Muscle of leg (tissue), 16 donors: ENCODE data around the gene SERPINI2. TPM values are rescaled to one million over a fixed set of nuclear protein-coding genes. Genes with fewer than 3 reads are reported as not detected.

Experiments used
- DNase-seq: peaks from one replicate; pipeline ENCODE4 v3.0.0; 2013
- H3K27ac ChIP-seq: one replicate; pipeline ENCODE4 v1.5.1; 2013; ENCODE audit warnings: mild to moderate bottlenecking, low read length, control low read depth
- H3K27me3 ChIP-seq: one replicate; pipeline ENCODE4 v1.6.1; 2013; ENCODE audit warnings: low read length; ENCODE audit not compliant: control insufficient read depth, insufficient read depth
- H3K36me3 ChIP-seq: one replicate; pipeline ENCODE4 v1.6.1; 2013; ENCODE audit warnings: low read length; ENCODE audit not compliant: control insufficient read depth, insufficient read depth
- H3K4me1 ChIP-seq: one replicate; pipeline ENCODE4 v1.6.1; 2013; ENCODE audit warnings: low read length; ENCODE audit not compliant: control insufficient read depth, insufficient read depth
- H3K4me3 ChIP-seq: one replicate; pipeline ENCODE4 v1.5.1; 2013; ENCODE audit warnings: low read length, control low read depth
- H3K9me3 ChIP-seq: replicated peaks from 2 replicates; pipeline ENCODE4 v1.6.1; 2013; ENCODE audit warnings: low read depth, low read length; ENCODE audit not compliant: control insufficient read depth
- WGBS: methylation state at CpG from one replicate; pipeline ENCODE4 v1.1.5; 2013; ENCODE audit warnings: missing lambda C conversion rate; ENCODE audit not compliant: insufficient coverage; 5-methylcytosine and 5-hydroxymethylcytosine counted together
- long read RNA-seq, 11 donors: transcript quantifications; one replicate each; lab custom pipeline, GENCODE V29; 2026
- polyA plus RNA-seq, 8 donors: library from polyadenylated mRNA; unstranded; fragments of 120-200 nt; gene quantifications; one replicate each; pipeline versions ENCODE4 v1.2.1 to v1.2.3, GENCODE V29; 2013; ENCODE audit warnings: inconsistent platforms in 1 of 8, low replicate concordance in 1 of 8; ENCODE audit not compliant: insufficient read length in 8 of 8, insufficient read depth in 1 of 8
- total RNA-seq: library from RNA; stranded (reverse); fragments of 120-200 nt; gene quantifications from one replicate; pipeline ENCODE4 v1.2.4, GENCODE V29; 2013

SERPINI2 gene, protein sequence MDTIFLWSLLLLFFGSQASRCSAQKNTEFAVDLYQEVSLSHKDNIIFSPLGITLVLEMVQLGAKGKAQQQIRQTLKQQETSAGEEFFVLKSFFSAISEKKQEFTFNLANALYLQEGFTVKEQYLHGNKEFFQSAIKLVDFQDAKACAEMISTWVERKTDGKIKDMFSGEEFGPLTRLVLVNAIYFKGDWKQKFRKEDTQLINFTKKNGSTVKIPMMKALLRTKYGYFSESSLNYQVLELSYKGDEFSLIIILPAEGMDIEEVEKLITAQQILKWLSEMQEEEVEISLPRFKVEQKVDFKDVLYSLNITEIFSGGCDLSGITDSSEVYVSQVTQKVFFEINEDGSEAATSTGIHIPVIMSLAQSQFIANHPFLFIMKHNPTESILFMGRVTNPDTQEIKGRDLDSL
- total RNA-seq (0.04 TPM), polyA plus RNA-seq (under 1 TPM in 5 of 8 donors, not detected in 3; 0.13 to 0.43 (median 0.26) TPM)
- long read RNA-seq, donor 1 = 0 reads
- long read RNA-seq, donor 2 = 0 reads
- long read RNA-seq, donor 3 = 0 reads
- long read RNA-seq, donor 4 = 0 reads
- long read RNA-seq, donor 5 = 0 reads
- long read RNA-seq, donor 6 = 0 reads
- long read RNA-seq, donor 7 = 0 reads
- long read RNA-seq, donor 8 = 0 reads
- long read RNA-seq, donor 9 = 0 reads
- long read RNA-seq, donor 10 = 0 reads
- long read RNA-seq, donor 11 = 0 reads

DNA sequence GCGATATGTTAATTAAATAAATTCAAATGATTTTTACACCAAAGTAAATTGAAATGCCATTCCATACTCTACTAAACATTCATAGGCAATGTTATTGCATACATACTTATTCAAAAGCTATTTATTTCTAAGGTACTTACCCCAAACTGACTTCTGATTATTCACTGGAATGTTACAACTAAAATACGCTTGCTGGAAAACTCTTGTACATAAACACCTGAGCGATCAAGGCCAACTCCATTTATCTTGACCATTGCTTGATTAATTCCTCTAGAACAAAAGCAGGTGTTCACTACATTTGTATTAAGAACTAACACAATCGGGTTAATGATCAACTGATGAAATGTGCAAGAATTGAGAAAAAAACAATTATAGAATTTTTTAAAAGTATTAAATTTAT, at the start of gene SERPINI2:
TSS of gene SERPINI2 (minus strand) at position 180 of the 400 bp plus-strand sequence. CDS start 2,208 bp downstream, outside the sequence.
- no peaks in the 10 kb centered on the region for H3K9me3 ChIP-seq
- no peak within 1 kb of the TSS for H3K27ac ChIP-seq
- H3K27me3 ChIP-seq = no peaks in the 10 kb centered on the region
- no peak for DNase-seq
- no peaks in the 10 kb centered on the region for H3K36me3 ChIP-seq
- H3K4me3 ChIP-seq = no peak within 1 kb of the TSS
- WGBS = no CpG with 5 or more reads among the region's 4 CpGs
- H3K4me1 ChIP-seq = no peaks in the 10 kb centered on the region

DNA sequence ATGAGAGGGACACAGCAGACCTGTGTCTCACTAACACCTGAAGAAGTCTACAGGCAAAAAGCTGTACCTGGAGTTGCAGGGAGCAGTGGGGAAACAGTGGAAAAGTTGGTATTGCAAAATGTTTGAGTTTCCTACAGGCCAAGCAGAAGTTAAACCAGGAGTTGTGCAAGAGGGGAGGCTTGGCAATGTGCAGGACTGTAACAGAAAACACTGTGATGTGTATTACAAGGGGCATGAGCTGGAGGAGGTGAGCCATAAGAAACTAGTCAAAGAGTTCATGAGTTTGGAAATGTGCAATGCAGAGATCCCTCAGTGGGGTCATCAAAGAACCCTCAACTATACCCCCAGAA, 47.1 kb upstream of the SERPINI2 start:
- DNase-seq = no peak
- Histone ChIP-seq H3K36me3 (no peaks in the 10 kb centered on the region), H3K27ac (no peak overlapping the region), H3K4me3 (no peak overlapping the region), H3K9me3 (no peaks in the 10 kb centered on the region), H3K4me1 (no peaks in the 10 kb centered on the region), H3K27me3 (no peaks in the 10 kb centered on the region)

- Histone ChIP-seq H3K27ac (no peak overlapping the region), H3K4me1 (no peaks in the 10 kb centered on the region), H3K4me3 (no peak overlapping the region), H3K27me3 (no peaks in the 10 kb centered on the region), H3K36me3 (no peaks in the 10 kb centered on the region), H3K9me3 (no peaks in the 10 kb centered on the region)
- DNase-seq = no peak
- WGBS = no CpG with 5 or more reads among the region's 2 CpGs
Measured at GRCh38 chr3:167520266-167521005, 46.6 kb upstream of the SERPINI2 start.

- Histone ChIP-seq H3K27ac (no peak overlapping the region), H3K4me1 (no peaks in the 10 kb centered on the region), H3K27me3 (no peaks in the 10 kb centered on the region), H3K36me3 (no peaks in the 10 kb centered on the region), H3K4me3 (no peak overlapping the region), H3K9me3 (no peaks in the 10 kb centered on the region)
- no peak for DNase-seq
- no CpG with 5 or more reads among the region's 1 CpG for WGBS
Measured at GRCh38 chr3:167507954-167508353, 34.1 kb upstream of the SERPINI2 start.

DNA sequence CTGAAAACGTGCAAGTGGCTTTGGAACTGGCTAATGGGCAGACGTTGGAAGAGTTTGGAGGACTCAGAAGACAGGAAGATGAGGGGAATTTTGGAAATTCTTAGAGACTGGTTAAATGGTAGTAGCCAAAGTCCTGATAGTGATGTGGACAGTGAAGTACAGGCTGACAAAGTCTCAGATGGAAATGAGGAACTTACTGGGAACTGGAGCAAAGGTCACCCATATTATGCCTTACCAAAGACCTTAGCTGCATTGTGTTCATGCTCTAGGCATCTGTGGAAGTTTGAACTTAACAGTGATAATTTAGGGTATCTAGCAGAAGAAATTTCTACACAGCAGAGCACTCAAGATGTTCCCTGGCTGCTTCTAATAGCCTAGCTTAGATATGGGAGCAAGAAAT, 28.6 kb upstream of the SERPINI2 start:
- no peak for DNase-seq
- no peaks in the 10 kb centered on the region for H3K9me3 ChIP-seq
- no peak overlapping the region for H3K4me3 ChIP-seq
- no peaks in the 10 kb centered on the region for H3K27me3 ChIP-seq
- no peaks in the 10 kb centered on the region for H3K36me3 ChIP-seq
- no peaks in the 10 kb centered on the region for H3K4me1 ChIP-seq
- WGBS = 64% methylated on average over 2 of the region's 2 CpGs
- no peak overlapping the region for H3K27ac ChIP-seq

- H3K9me3 ChIP-seq = no peaks in the 10 kb centered on the region
- WGBS = 79% methylated on average over 2 of the region's 3 CpGs
- no peak overlapping the region for H3K27ac ChIP-seq
- no peak overlapping the region for H3K4me3 ChIP-seq
- H3K36me3 ChIP-seq = no peaks in the 10 kb centered on the region
- no peaks in the 10 kb centered on the region for H3K27me3 ChIP-seq
- H3K4me1 ChIP-seq = no peaks in the 10 kb centered on the region
- DNase-seq = no peak
Measured at GRCh38 chr3:167501941-167502340, 28.1 kb upstream of the SERPINI2 start.

GRCh38 chr3:167497903-167498302, 24.1 kb upstream of the SERPINI2 start:
- no peaks in the 10 kb centered on the region for H3K36me3 ChIP-seq
- no peaks in the 10 kb centered on the region for H3K27me3 ChIP-seq
- no peak overlapping the region for H3K27ac ChIP-seq
- no peak for DNase-seq
- whole genome bisulfite sequencing = 86% methylated on average over 1 of the region's 7 CpGs
- no peaks in the 10 kb centered on the region for H3K9me3 ChIP-seq
- no peak overlapping the region for H3K4me3 ChIP-seq
- H3K4me1 ChIP-seq = no peaks in the 10 kb centered on the region

GRCh38 chr3:167493244-167493643, 19.4 kb upstream of the SERPINI2 start:
- 71% methylated on average over 1 of the region's 3 CpGs for WGBS
- no peak overlapping the region for H3K27ac ChIP-seq
- H3K4me1 ChIP-seq = no peaks in the 10 kb centered on the region
- no peaks in the 10 kb centered on the region for H3K27me3 ChIP-seq
- no peaks in the 10 kb centered on the region for H3K9me3 ChIP-seq
- no peak for DNase-seq
- no peak overlapping the region for H3K4me3 ChIP-seq
- no peaks in the 10 kb centered on the region for H3K36me3 ChIP-seq

GRCh38 chr3:167491621-167492020, 17.8 kb upstream of the SERPINI2 start:
- Histone ChIP-seq H3K4me3 (no peak overlapping the region), H3K9me3 (no peaks in the 10 kb centered on the region), H3K27me3 (no peaks in the 10 kb centered on the region), H3K4me1 (no peaks in the 10 kb centered on the region), H3K27ac (no peak overlapping the region), H3K36me3 (no peaks in the 10 kb centered on the region)
- no peak for DNase-seq

DNA sequence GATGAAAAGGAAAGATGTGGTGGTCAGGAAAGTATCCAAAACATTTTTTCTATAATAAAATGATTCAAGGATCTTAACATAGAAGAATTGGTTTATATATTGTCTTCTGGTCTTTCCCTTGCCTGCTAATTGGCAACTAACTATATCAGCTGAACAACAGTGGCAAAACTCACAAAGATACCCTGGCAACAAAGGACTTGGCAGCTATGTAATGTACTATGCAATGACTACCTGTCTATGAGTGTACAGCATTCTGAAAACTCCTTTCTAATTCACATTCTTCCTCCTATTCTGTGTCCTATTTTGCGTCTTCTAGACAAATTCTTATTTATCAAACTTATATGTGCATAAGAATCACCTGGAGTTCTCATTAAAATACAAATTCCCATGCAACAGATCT, 15.7 kb upstream of the SERPINI2 start:
- no peaks in the 10 kb centered on the region for H3K9me3 ChIP-seq
- H3K27me3 ChIP-seq = no peaks in the 10 kb centered on the region
- 83% methylated on average over 1 of the region's 1 CpG for WGBS
- H3K27ac ChIP-seq = no peak overlapping the region
- no peak for DNase-seq
- no peaks in the 10 kb centered on the region for H3K4me1 ChIP-seq
- no peaks in the 10 kb centered on the region for H3K36me3 ChIP-seq
- H3K4me3 ChIP-seq = no peak overlapping the region
